ENCODE results near the gene INPPL1. TPM values are rescaled to one million over a fixed set of nuclear protein-coding genes. Genes with fewer than 3 reads are reported as not detected.

INPPL1 gene
- total RNA-seq, 1 experiment from 2014 or later = 214 TPM

DNA sequence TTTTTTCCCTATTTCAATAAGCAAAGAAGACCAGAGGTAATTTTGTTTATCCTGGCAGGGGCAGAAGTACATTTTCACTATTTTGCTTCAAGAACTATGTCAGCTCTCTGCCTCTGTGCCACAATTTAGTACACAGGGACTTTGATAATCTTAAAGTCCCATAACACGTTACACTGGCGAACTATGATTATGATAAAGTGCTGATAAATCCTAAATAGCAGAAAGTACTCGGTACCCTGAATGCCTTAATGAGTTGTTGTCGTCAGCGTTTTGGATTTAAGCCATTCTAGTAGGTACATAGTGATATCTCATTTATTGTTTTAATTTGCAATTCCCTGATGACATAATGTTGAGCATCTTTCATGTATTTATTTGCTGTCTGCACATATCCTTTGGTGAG is 36.0 kb downstream of the INPPL1 start:
- H3K9me3 ChIP-seq (ENCODE audit: control insufficient read depth, low read depth, low read length) = no peaks in the 10 kb centered on the region
- H3K18ac ChIP-seq (ENCODE audit: insufficient read length, low read depth, low read length) = no peak overlapping the region
- no peak overlapping the region for H2BK5ac ChIP-seq (ENCODE audit: insufficient read length, low read length)
- H4K91ac ChIP-seq (ENCODE audit: insufficient read length, low read depth, low read length) = no peak overlapping the region
- no peak overlapping the region; a peak in 1 of 7 replicates for H3K27ac Mint-ChIP-seq
- H3K4me3 Mint-ChIP-seq = no peak overlapping the region
- no peak for DNase-seq
- no CpG with 5 or more reads among the region's 5 CpGs for WGBS (ENCODE audit: extremely low coverage, insufficient read length, low lambda C conversion rate)
- no peak overlapping the region for H2BK120ac ChIP-seq (ENCODE audit: low read depth, low read length, poor library complexity, severe bottlenecking)
- no peaks in the 10 kb centered on the region for H3K4me1 ChIP-seq (ENCODE audit: insufficient read depth, low read length)
- no peak overlapping the region for H2BK15ac ChIP-seq (ENCODE audit: low read depth, low read length)
- H3K4me1 Mint-ChIP-seq = peaks cover 10 to 11% of the 10 kb centered on the region in 2 experiments
- H3K23ac ChIP-seq (ENCODE audit: insufficient read length, low read depth, low read length) = no peak overlapping the region
- H3K9me3 Mint-ChIP-seq = no peaks in the 10 kb centered on the region
- no peak overlapping the region for H3K9ac ChIP-seq (ENCODE audit: extremely low read depth, insufficient read length, low read length)
- no peak overlapping the region for H4K8ac ChIP-seq (replicated peaks; ENCODE audit: insufficient read length, low read depth, low read length)
- H3K56ac ChIP-seq (ENCODE audit: insufficient read length, low read depth, low read length) = no peak overlapping the region
- no peak overlapping the region for H3T11ph ChIP-seq (ENCODE audit: low read length)
- H2BK12ac ChIP-seq (ENCODE audit: insufficient read length, low read depth, low read length) = no peak overlapping the region
- no peaks in the 10 kb centered on the region for H3K23me2 ChIP-seq (ENCODE audit: insufficient read length, low read depth, low read length, poor library complexity, severe bottlenecking)
- H3K27ac ChIP-seq (ENCODE audit: insufficient read length, low read depth, low read length) = no peak overlapping the region
- peaks cover 4% of the 10 kb centered on the region for H3K27me3 Mint-ChIP-seq (ENCODE audit: low read depth)
- no peaks in the 10 kb centered on the region for H3K79me2 ChIP-seq (ENCODE audit: insufficient read depth, low read length)
- H2AFZ ChIP-seq (ENCODE audit: low read length) = no peak overlapping the region
- H3K79me1 ChIP-seq (ENCODE audit: insufficient read depth, low read depth, low read length, poor library complexity, severe bottlenecking) = no peaks in the 10 kb centered on the region
- H3K36me3 Mint-ChIP-seq (ENCODE audit: insufficient read depth in 1 of 3, low read depth in 3 of 3) = no peaks in the 10 kb centered on the region
- no peak overlapping the region for H3K4me2 ChIP-seq (ENCODE audit: insufficient read depth, insufficient read length, low read length)
- H4K20me1 ChIP-seq (ENCODE audit: control insufficient read depth, insufficient read depth, insufficient read length) = no peaks in the 10 kb centered on the region
- no peak overlapping the region for H3K4ac ChIP-seq (ENCODE audit: low read depth, low read length)
- TF ChIP-seq, protein P1, sequence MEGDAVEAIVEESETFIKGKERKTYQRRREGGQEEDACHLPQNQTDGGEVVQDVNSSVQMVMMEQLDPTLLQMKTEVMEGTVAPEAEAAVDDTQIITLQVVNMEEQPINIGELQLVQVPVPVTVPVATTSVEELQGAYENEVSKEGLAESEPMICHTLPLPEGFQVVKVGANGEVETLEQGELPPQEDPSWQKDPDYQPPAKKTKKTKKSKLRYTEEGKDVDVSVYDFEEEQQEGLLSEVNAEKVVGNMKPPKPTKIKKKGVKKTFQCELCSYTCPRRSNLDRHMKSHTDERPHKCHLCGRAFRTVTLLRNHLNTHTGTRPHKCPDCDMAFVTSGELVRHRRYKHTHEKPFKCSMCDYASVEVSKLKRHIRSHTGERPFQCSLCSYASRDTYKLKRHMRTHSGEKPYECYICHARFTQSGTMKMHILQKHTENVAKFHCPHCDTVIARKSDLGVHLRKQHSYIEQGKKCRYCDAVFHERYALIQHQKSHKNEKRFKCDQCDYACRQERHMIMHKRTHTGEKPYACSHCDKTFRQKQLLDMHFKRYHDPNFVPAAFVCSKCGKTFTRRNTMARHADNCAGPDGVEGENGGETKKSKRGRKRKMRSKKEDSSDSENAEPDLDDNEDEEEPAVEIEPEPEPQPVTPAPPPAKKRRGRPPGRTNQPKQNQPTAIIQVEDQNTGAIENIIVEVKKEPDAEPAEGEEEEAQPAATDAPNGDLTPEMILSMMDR (conservative IDR thresholded peaks at IDR 0.05) = no peak
- H4K5ac ChIP-seq (ENCODE audit: insufficient read length, low read depth, low read length) = no peak overlapping the region
- H2BK20ac ChIP-seq (ENCODE audit: low read depth, low read length, poor library complexity, severe bottlenecking) = no peak overlapping the region
- H3K27me3 ChIP-seq (ENCODE audit: insufficient read depth, low read length) = no peaks in the 10 kb centered on the region
- H3K14ac ChIP-seq (ENCODE audit: insufficient read depth, low read length) = no peak overlapping the region
- no peak overlapping the region for H2AK5ac ChIP-seq (ENCODE audit: insufficient read length, low read length)
